OCI-LY1 (cell line): ENCODE measurements around the gene FGFR2.

Experiments used
- H2AFZ ChIP-seq: fragments of 200-600 bp; sonication (generic), shearing (Covaris generic); 2 replicates; pipeline ENCODE4 v1.6.0; 2014; ENCODE audit warnings: antibody characterized with exemption, mild to moderate bottlenecking, low read length
- H3F3A ChIP-seq: fragments of 200-600 bp; sonication (generic), shearing (Covaris generic); 2 replicates; pipeline ENCODE4 v1.6.0; 2014; ENCODE audit warnings: mild to moderate bottlenecking, antibody characterized with exemption, low read length, moderate library complexity; ENCODE audit not compliant: insufficient read depth
- H3K27ac ChIP-seq: fragments of 200-600 bp; sonication (generic); 2 replicates; pipeline ENCODE4 v1.5.1; 2014; ENCODE audit warnings: low read length, mixed run types, mild to moderate bottlenecking, low read depth; ENCODE audit not compliant: poor library complexity, severe bottlenecking
- H3K27me3 ChIP-seq: fragments of 200-600 bp; sonication (generic); 2 replicates; pipeline ENCODE4 v1.6.0; 2014; ENCODE audit warnings: antibody characterized with exemption, mild to moderate bottlenecking, low read length, moderate library complexity; ENCODE audit not compliant: insufficient read depth
- H3K36me3 ChIP-seq: fragments of 200-600 bp; sonication (generic); 2 replicates; pipeline ENCODE4 v1.6.1; 2014; ENCODE audit warnings: mild to moderate bottlenecking, antibody characterized with exemption, low read length, moderate library complexity, mixed read lengths; ENCODE audit not compliant: insufficient read depth
- H3K4me1 ChIP-seq: fragments of 200-600 bp; sonication (generic); 2 replicates; pipeline ENCODE4 v1.5.1; 2014; ENCODE audit warnings: mild to moderate bottlenecking, low read length, moderate library complexity; ENCODE audit not compliant: insufficient read depth, severe bottlenecking
- H3K4me2 ChIP-seq: fragments of 200-600 bp; sonication (generic), shearing (Covaris generic); 2 replicates; pipeline ENCODE4 v1.6.1; 2014; ENCODE audit warnings: low read length
- H3K4me3 ChIP-seq: fragments of 200-600 bp; sonication (generic); 2 replicates; pipeline ENCODE4 v1.5.1; 2014; ENCODE audit warnings: low read length, low read depth, mild to moderate bottlenecking, mixed read lengths; ENCODE audit not compliant: poor library complexity, severe bottlenecking
- H3K79me2 ChIP-seq: fragments of 200-600 bp; shearing (Covaris generic); 2 replicates; pipeline ENCODE4 v1.6.1; 2016; ENCODE audit warnings: mixed run types, low read length, mixed read lengths; ENCODE audit not compliant: insufficient read depth
- H3K9ac ChIP-seq: fragments of 200-600 bp; sonication (generic), shearing (Covaris generic); 2 replicates; pipeline ENCODE4 v1.6.1; 2014; ENCODE audit warnings: mild to moderate bottlenecking, low read length, mixed read lengths
- H3K9me2 ChIP-seq: fragments of 200-600 bp; sonication (generic), shearing (Covaris generic); 2 replicates; pipeline ENCODE4 v1.6.1; 2014; ENCODE audit warnings: low read depth, mild to moderate bottlenecking, low read length, mixed read lengths
- H3K9me3 ChIP-seq: fragments of 200-600 bp; shearing (Covaris generic); 2 replicates; pipeline ENCODE4 v1.6.1; 2014; ENCODE audit warnings: low read length, mixed read lengths
- H4K20me1 ChIP-seq: fragments of 200-600 bp; sonication (generic), shearing (Covaris generic); 2 replicates; pipeline ENCODE4 v1.6.0; 2016; ENCODE audit warnings: mild to moderate bottlenecking, low read length; ENCODE audit not compliant: insufficient read depth
- CTCF ChIP-seq: fragments of 200-600 bp; sonication (generic), shearing (Covaris generic); IDR thresholded peaks from 2 replicates; pipeline ENCODE4 v1.5.1; 2017; ENCODE audit warnings: mild to moderate bottlenecking, antibody characterized with exemption, low read length, moderate library complexity, mixed read lengths
- EZH2 ChIP-seq: fragments of 200-600 bp; sonication (generic), shearing (Covaris generic); IDR thresholded peaks from 2 replicates; pipeline ENCODE4 v1.8.0; 2017; ENCODE audit warnings: borderline replicate concordance, mixed run types, mild to moderate bottlenecking, antibody characterized with exemption, low read length, moderate library complexity, mixed read lengths

Gene FGFR2

GRCh38 chr10:121532292-121532864, 65.9 kb downstream of the FGFR2 start:
- no peaks in the 10 kb centered on the region for H3K9me2 ChIP-seq
- no peaks in the 10 kb centered on the region for H3K9me3 ChIP-seq
- H3K27ac ChIP-seq = no peak overlapping the region
- H3K4me1 ChIP-seq = no peaks in the 10 kb centered on the region
- H2AFZ ChIP-seq = no peak overlapping the region
- H3K4me3 ChIP-seq = no peak overlapping the region
- no peaks in the 10 kb centered on the region for H3K36me3 ChIP-seq
- TF ChIP-seq EZH2 (no peak), CTCF (no peak)
- no peak overlapping the region for H3K9ac ChIP-seq
- no peaks in the 10 kb centered on the region for H4K20me1 ChIP-seq
- H3F3A ChIP-seq = no peaks in the 10 kb centered on the region
- H3K79me2 ChIP-seq = no peaks in the 10 kb centered on the region
- H3K27me3 ChIP-seq = peaks cover 4% of the 10 kb centered on the region
- no peak overlapping the region for H3K4me2 ChIP-seq

- Histone ChIP-seq H3K9me2 (no peaks in the 10 kb centered on the region), H3K79me2 (no peaks in the 10 kb centered on the region), H3K4me3 (no peak overlapping the region), H3K9me3 (no peaks in the 10 kb centered on the region), H3F3A (no peaks in the 10 kb centered on the region), H3K36me3 (no peaks in the 10 kb centered on the region), H4K20me1 (no peaks in the 10 kb centered on the region), H3K27me3 (peaks cover 4% of the 10 kb centered on the region), H3K9ac (no peak overlapping the region), H3K4me1 (no peaks in the 10 kb centered on the region), H3K4me2 (no peak overlapping the region), H3K27ac (no peak overlapping the region), H2AFZ (no peak overlapping the region)
- no peak for TF ChIP-seq CTCF
- no peak for TF ChIP-seq EZH2
Observed at GRCh38 chr10:121531830-121532178, 66.4 kb downstream of the FGFR2 start.

GRCh38 chr10:121531076-121531829, 67.0 kb downstream of the FGFR2 start:
- Histone ChIP-seq H3K4me2 (no peak overlapping the region), H2AFZ (no peak overlapping the region), H3K4me1 (no peaks in the 10 kb centered on the region), H4K20me1 (no peaks in the 10 kb centered on the region), H3K9ac (no peak overlapping the region), H3K27ac (no peak overlapping the region), H3F3A (no peaks in the 10 kb centered on the region), H3K9me2 (no peaks in the 10 kb centered on the region), H3K9me3 (no peaks in the 10 kb centered on the region), H3K79me2 (no peaks in the 10 kb centered on the region), H3K27me3 (peaks cover under 1% of the 10 kb centered on the region), H3K4me3 (no peak overlapping the region), H3K36me3 (no peaks in the 10 kb centered on the region)
- TF ChIP-seq EZH2 (no peak), CTCF (no peak)
